ENCODE results near the gene SP1.
A peak's percentile ranks its signal among the peaks of the same experiment; 100 is the strongest.
"Not testable (repeated sequence)": the region's sequence is repeated elsewhere in the genome, so short reads cannot be mapped to it uniquely, and the experiment has no call there.

SP1 gene

GRCh38 chr12:53379389-53380103 is 430 bp upstream of the SP1 start:
- POLR2A ChIA-PET, result interaction anchor here (1.0 to 1.9 kb wide), 6 partner anchors 14 to 122 kb away, joined by 3 to 5 read pairs (median 4); partner anchors contain the start of genes MYG1, PRR13 and TARBP2
- DNase-seq (ENCODE audit: low read depth, low spot score), result peak; percentile 100
- CTCF ChIA-PET, result interaction anchor here (1.0 to 3.0 kb wide), 5 partner anchors 17 to 58 kb away, joined by 3 to 21 read pairs (median 5); partner anchors contain the start of gene AAAS
- no peak for TF ChIP-seq CTCF (IDR thresholded peaks at IDR 0.05; ENCODE audit: insufficient read depth, low read length, missing control alignments)
- peak overlapping the region; percentile 63 for H3K4me3 ChIP-seq (ENCODE audit: low read depth, low read length)

DNA sequence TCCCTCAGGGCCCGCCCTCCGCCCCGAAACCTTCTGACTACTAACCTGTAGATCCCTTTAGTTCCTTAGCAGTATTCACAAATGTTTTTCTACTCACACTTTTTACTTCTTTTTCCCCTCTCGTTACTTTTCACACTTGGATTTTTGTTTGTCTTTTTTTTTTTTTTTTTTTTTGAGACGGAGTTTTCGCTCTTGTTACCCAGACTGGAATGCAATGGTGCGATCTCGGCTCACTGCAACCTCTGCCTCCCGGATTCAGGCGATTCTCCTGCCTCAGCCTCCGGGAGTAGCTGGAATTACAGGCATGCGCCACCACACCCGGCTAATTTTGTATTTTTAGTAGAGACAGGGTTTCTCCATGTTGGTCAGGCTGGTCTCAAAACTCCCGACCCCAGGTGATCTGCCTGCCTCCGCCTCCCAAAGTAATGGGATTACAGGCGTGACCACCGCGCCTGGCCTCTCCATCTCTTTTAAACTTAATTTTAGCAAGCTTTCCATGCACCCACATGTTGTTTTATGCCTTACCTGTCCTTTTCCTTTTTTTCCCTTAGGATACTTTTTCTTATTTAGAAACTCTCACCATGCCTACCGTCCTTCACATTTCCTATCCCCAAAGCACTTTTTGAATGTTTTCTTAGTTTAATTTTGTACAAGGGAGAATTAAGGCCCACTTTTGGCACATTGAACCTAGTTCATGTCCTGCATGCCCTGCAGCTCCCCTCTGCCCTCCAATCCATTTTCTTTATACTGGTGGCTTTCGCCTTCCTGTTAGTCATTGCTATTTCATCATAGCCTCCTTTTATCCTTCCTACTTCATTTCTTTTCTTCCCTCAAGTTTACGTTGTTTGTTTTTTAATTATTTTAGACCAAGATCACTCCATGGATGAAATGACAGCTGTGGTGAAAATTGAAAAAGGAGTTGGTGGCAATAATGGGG is 1.1 kb downstream of the SP1 start:
- H3K4me3 ChIP-seq (ENCODE audit: low read depth, low read length), result peak overlapping the region; percentile 58
- ChIA-PET CTCF (interaction anchor here (1.0 to 4.7 kb wide), 13 partner anchors 9 to 128 kb away, joined by 3 to 27 read pairs (median 6); partner anchors contain the start of genes AAAS and AMHR2), POLR2A (interaction anchor here (1.8 kb wide), 1 partner anchor 60 kb away, joined by 4 read pairs; the partner anchor contains the start of gene PRR13)
- TF ChIP-seq CTCF (IDR thresholded peaks at IDR 0.05; ENCODE audit: insufficient read depth, low read length, missing control alignments), result no peak
- no peak for DNase-seq (ENCODE audit: low read depth, low spot score)

DNA sequence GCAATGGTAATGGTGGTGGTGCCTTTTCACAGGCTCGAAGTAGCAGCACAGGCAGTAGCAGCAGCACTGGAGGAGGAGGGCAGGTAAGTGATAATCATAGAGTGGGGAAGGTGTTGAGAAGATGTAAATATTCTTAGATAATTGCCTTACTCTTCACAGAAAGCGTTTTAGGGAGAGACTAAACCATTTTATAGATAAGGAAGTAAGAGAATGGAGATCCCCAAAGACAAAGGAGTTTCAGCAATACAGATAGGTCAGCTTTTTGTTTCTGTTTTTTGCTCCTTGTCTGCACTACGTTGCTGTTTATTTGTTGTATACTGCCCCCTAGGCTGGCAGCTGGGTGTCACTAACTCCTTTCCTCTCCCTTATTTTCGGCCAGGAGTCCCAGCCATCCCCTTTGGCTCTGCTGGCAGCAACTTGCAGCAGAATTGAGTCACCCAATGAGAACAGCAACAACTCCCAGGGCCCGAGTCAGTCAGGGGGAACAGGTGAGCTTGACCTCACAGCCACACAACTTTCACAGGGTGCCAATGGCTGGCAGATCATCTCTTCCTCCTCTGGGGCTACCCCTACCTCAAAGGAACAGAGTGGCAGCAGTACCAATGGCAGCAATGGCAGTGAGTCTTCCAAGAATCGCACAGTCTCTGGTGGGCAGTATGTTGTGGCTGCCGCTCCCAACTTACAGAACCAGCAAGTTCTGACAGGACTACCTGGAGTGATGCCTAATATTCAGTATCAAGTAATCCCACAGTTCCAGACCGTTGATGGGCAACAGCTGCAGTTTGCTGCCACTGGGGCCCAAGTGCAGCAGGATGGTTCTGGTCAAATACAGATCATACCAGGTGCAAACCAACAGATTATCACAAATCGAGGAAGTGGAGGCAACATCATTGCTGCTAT is 2.0 kb downstream of the SP1 start:
- ChIA-PET POLR2A (no interaction called here), CTCF (interaction anchor here (0.8 to 4.7 kb wide), 14 partner anchors 8 to 127 kb away, joined by 3 to 27 read pairs (median 5); partner anchors contain the start of genes AAAS and AMHR2)
- H3K4me3 ChIP-seq (ENCODE audit: low read depth, low read length), result peak overlapping the region; percentile 58
- no peak for DNase-seq (ENCODE audit: low read depth, low spot score)
- peak; percentile 4 for TF ChIP-seq CTCF (IDR thresholded peaks at IDR 0.05; ENCODE audit: insufficient read depth, low read length, missing control alignments)

GRCh38 chr12:53383258-53383657 is 3.3 kb downstream of the SP1 start:
- TF ChIP-seq CTCF (IDR thresholded peaks at IDR 0.05; ENCODE audit: insufficient read depth, low read length, missing control alignments), result no peak

GRCh38 chr12:53386381-53386780 is 6.4 kb downstream of the SP1 start:
- CTCF ChIA-PET, result interaction anchor here (1.1 to 2.2 kb wide), 5 partner anchors 33 to 197 kb away, joined by 3 to 9 read pairs (median 6); no protein-coding TSS in a partner anchor
- H3K4me3 ChIP-seq (ENCODE audit: low read depth, low read length); POLR2A ChIA-PET; DNase-seq (ENCODE audit: low read depth, low spot score): not testable (repeated sequence)

More at GRCh38 chr12:53383258-53383657, 3.3 kb downstream of the SP1 start:
- DNase-seq (ENCODE audit: low read depth, low spot score), result no peak
- ChIA-PET POLR2A (no interaction called here), CTCF (interaction anchor here (0.9 to 4.7 kb wide), 6 partner anchors 14 to 61 kb away, joined by 3 to 27 read pairs (median 5); partner anchors contain the start of gene AMHR2)
- H3K4me3 ChIP-seq (ENCODE audit: low read depth, low read length), result peak overlapping the region; percentile 26

- DNase-seq (ENCODE audit: low read depth, low spot score), result no peak
- no peak for TF ChIP-seq CTCF (IDR thresholded peaks at IDR 0.05; ENCODE audit: insufficient read depth, low read length, missing control alignments)
- H3K4me3 ChIP-seq (ENCODE audit: low read depth, low read length), result no peak overlapping the region
- CTCF ChIA-PET, result interaction anchor here (0.7 to 3.7 kb wide), 3 partner anchors 36 to 166 kb away, joined by 3 to 16 read pairs (median 3); no protein-coding TSS in a partner anchor
- POLR2A ChIA-PET, result no interaction called here
Observed at GRCh38 chr12:53388932-53389331, 9.0 kb downstream of the SP1 start.
